ENCODE data around the gene RERE.

DNA sequence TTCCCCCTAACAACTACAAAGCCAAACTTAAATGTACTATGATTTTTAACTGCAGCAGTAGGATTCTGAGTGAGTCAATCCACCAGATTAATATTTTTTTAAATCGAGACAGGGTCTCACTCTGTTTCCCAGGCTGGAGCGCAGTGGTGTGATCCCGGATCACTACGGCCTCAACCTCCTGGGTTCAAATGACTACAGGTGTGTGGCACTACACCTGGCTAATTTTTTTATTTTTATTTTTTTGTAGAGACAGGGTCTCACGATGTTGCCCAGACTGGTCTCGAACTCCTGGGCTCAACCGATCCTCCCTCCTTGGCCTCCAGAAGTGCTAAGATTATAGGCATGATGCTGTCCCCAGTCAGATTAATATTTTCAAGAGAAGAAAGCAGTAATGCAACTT lies 411.4 kb downstream of the RERE start:
- TF ChIP-seq EZH2 (IDR thresholded peaks at IDR 0.05; ENCODE audit: low read depth): no peak
- TF ChIP-seq, protein P1, sequence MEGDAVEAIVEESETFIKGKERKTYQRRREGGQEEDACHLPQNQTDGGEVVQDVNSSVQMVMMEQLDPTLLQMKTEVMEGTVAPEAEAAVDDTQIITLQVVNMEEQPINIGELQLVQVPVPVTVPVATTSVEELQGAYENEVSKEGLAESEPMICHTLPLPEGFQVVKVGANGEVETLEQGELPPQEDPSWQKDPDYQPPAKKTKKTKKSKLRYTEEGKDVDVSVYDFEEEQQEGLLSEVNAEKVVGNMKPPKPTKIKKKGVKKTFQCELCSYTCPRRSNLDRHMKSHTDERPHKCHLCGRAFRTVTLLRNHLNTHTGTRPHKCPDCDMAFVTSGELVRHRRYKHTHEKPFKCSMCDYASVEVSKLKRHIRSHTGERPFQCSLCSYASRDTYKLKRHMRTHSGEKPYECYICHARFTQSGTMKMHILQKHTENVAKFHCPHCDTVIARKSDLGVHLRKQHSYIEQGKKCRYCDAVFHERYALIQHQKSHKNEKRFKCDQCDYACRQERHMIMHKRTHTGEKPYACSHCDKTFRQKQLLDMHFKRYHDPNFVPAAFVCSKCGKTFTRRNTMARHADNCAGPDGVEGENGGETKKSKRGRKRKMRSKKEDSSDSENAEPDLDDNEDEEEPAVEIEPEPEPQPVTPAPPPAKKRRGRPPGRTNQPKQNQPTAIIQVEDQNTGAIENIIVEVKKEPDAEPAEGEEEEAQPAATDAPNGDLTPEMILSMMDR (conservative IDR thresholded peaks at IDR 0.05): no peak

Measured in PC-9 (cell line).